Naive thymus-derived CD4-positive, alpha-beta T cell (primary cell): ENCODE data around the gene HNRNPU. TPM values are rescaled to one million over a fixed set of nuclear protein-coding genes. Genes with fewer than 3 reads are reported as not detected.

Experiments
- ATAC-seq: fragments of 150-1000 bp; cut with Tn5 transposase; 2 replicates; pipeline ENCODE4 v1.10.0; 2021; ENCODE audit warnings: mild to moderate bottlenecking, moderate library complexity
- CTCF ChIA-PET: fragments of 350-600 bp; sonication (Branson Sonifier 250); formaldehyde crosslinking; loops from one replicate; lab custom pipeline; 2021; ENCODE audit warnings: antibody characterized with exemption; lab: Charles Lee
- POLR2A ChIA-PET: fragments of 350-600 bp; sonication (Branson Sonifier 250); formaldehyde crosslinking; loops from one replicate; lab custom pipeline; 2021; ENCODE audit warnings: antibody characterized with exemption, inconsistent platforms; lab: Charles Lee
- DNase-seq, 9 donors: peaks; one replicate each; pipeline versions ENCODE4 v3.0.0 to v3.0.0-alpha.2; 2020 to 2022; ENCODE audit warnings: mixed read lengths in 1 of 9
- H3K27ac ChIP-seq: one replicate; pipeline ENCODE4 v1.7.0; 2013; ENCODE audit warnings: mild to moderate bottlenecking, low read depth, low read length, moderate library complexity
- H3K27me3 ChIP-seq, 2 donors: one replicate each; pipeline ENCODE4 v1.7.0; 2013; ENCODE audit warnings: low read length in 2 of 2, mild to moderate bottlenecking in 2 of 2, moderate library complexity in 2 of 2; ENCODE audit not compliant: control insufficient read depth in 2 of 2, insufficient read depth in 2 of 2
- H3K36me3 ChIP-seq, 3 experiments: 1 replicate in 2 of 3; 2 replicates in 1 of 3; pipeline ENCODE4 v1.7.0; 2013; ENCODE audit warnings: low read length in 3 of 3, mild to moderate bottlenecking in 3 of 3, moderate library complexity in 1 of 3; ENCODE audit not compliant: insufficient read depth in 3 of 3, control insufficient read depth in 2 of 3
- H3K4me1 ChIP-seq, 2 donors: one replicate each; pipeline ENCODE4 v1.7.0; 2013; ENCODE audit warnings: low read length in 2 of 2, mild to moderate bottlenecking in 2 of 2, moderate library complexity in 1 of 2; ENCODE audit not compliant: control insufficient read depth in 2 of 2, insufficient read depth in 2 of 2
- H3K4me3 ChIP-seq: 2 replicates; pipeline ENCODE4 v1.7.0; 2013; ENCODE audit warnings: mild to moderate bottlenecking, low read length
- H3K9me3 ChIP-seq, 3 experiments: 1 replicate in 2 of 3; 2 replicates in 1 of 3; pipeline ENCODE4 v1.7.0; 2013; ENCODE audit warnings: low read length in 3 of 3; ENCODE audit not compliant: control insufficient read depth in 2 of 3
- H3K27ac Mint-ChIP-seq, 9 donors: one replicate each; pipeline ENCODE4 v1.8.0; 2020 to 2022; ENCODE audit warnings: mixed read lengths in 9 of 9, mild to moderate bottlenecking in 8 of 9, moderate library complexity in 5 of 9, inconsistent platforms in 2 of 9
- H3K27me3 Mint-ChIP-seq, 5 donors: one replicate each; pipeline ENCODE4 v1.8.0; 2021 to 2022; ENCODE audit warnings: mixed read lengths in 5 of 5, mild to moderate bottlenecking in 1 of 5
- H3K36me3 Mint-ChIP-seq, 5 donors: one replicate each; pipeline ENCODE4 v1.8.0; 2020 to 2022; ENCODE audit warnings: mixed read lengths in 5 of 5, mild to moderate bottlenecking in 3 of 5, inconsistent platforms in 1 of 5
- H3K4me1 Mint-ChIP-seq, 7 donors: one replicate each; pipeline ENCODE4 v1.8.0; 2020 to 2022; ENCODE audit warnings: mixed read lengths in 7 of 7, mild to moderate bottlenecking in 3 of 7, inconsistent platforms in 1 of 7
- H3K4me3 Mint-ChIP-seq, 10 donors: one replicate each; pipeline ENCODE4 v1.8.0; 2020 to 2022; ENCODE audit warnings: mild to moderate bottlenecking in 10 of 10, mixed read lengths in 10 of 10, moderate library complexity in 6 of 10, inconsistent platforms in 2 of 10
- H3K9me3 Mint-ChIP-seq, 11 donors: one replicate each; pipeline ENCODE4 v1.8.0; 2020 to 2022; ENCODE audit warnings: mixed read lengths in 11 of 11, mild to moderate bottlenecking in 4 of 11, inconsistent platforms in 1 of 11, moderate library complexity in 1 of 11
- intact Hi-C, 2 donors: fragments of 100-400 bp; cut with micrococcal nuclease; formaldehyde crosslinking; loops; one replicate each; pipeline ENCODE4 v1.15.1; 2023
- polyA plus RNA-seq, 2 donors: library from polyadenylated mRNA; unstranded; fragments of 300-500 nt; fragmentation: Illumina TruSeq; gene quantifications; one replicate each; pipeline ENCODE4 v1.2.3, GENCODE V29; 2021
- total RNA-seq, 6 experiments: library from RNA in 5 of 6; stranded (reverse) in 5 of 6; gene quantifications; 1 replicate in 5 of 6; 2 replicates in 1 of 6; pipeline ENCODE4 v1.2.3 and lab custom pipeline; 2021 to 2026

HNRNPU gene
- total and polyA plus RNA-seq, 7 experiments from 2014 or later, result 282 to 509 (median 428) TPM

- Histone ChIP-seq H3K9me3 (no peaks in the 10 kb centered on the region), H3K27me3 (no peaks in the 10 kb centered on the region), H3K4me3 (no peak overlapping the region), H3K4me1 (no peaks in the 10 kb centered on the region), H3K36me3 (no peaks in the 10 kb centered on the region), H3K27ac (no peak overlapping the region)
- POLR2A ChIA-PET, result no interaction called here
- ATAC-seq (no peak), DNase-seq (no peak)
- no peak overlapping the region for H3K4me3 Mint-ChIP-seq
- peaks cover 0 to 4% (median 0%) of the 10 kb centered on the region in 5 donors for H3K36me3 Mint-ChIP-seq
- CTCF ChIA-PET, result interaction anchor here (1.4 kb wide), 1 partner anchor 9 kb away, joined by 3 read pairs; no protein-coding TSS in a partner anchor
- intact Hi-C loops, result no loop called here
- H3K27me3 Mint-ChIP-seq, result peaks cover 4 to 20% (median 9%) of the 10 kb centered on the region in 5 donors
- peak overlapping the region in 2 of 9 donors; percentile 33 to 34 for H3K27ac Mint-ChIP-seq
- peaks cover 0 to 7% (median 0%) of the 10 kb centered on the region in 7 donors for H3K4me1 Mint-ChIP-seq
- H3K9me3 Mint-ChIP-seq, result peaks cover 0 to 1% (median 0%) of the 10 kb centered on the region in 11 donors
Observed at GRCh38 chr1:244810221-244810620, 54.1 kb downstream of the HNRNPU start.

- ATAC-seq (no peak), DNase-seq (no peak)
- no peak overlapping the region for H3K27ac ChIP-seq
- Mint-ChIP-seq H3K9me3 (peaks cover 0 to 1% (median 0%) of the 10 kb centered on the region in 11 donors), H3K4me3 (no peak overlapping the region), H3K27ac (no peak overlapping the region), H3K36me3 (peaks cover 0 to 4% (median 0%) of the 10 kb centered on the region in 5 donors), H3K4me1 (peaks cover 0 to 5% (median 0%) of the 10 kb centered on the region in 7 donors), H3K27me3 (peaks cover 0 to 10% (median 5%) of the 10 kb centered on the region in 5 donors)
- intact Hi-C loops, result no loop called here
- H3K4me1 ChIP-seq, result no peaks in the 10 kb centered on the region
- CTCF ChIA-PET, result interaction anchor here (0.8 kb wide), 1 partner anchor 235 kb away, joined by 4 read pairs; no protein-coding TSS in a partner anchor
- no peaks in the 10 kb centered on the region for H3K36me3 ChIP-seq
- no peaks in the 10 kb centered on the region for H3K9me3 ChIP-seq
- no peaks in the 10 kb centered on the region for H3K27me3 ChIP-seq
- no peak overlapping the region for H3K4me3 ChIP-seq
- POLR2A ChIA-PET, result interaction anchor here (1.2 kb wide), 1 partner anchor 26 kb away, joined by 3 read pairs; no protein-coding TSS in a partner anchor
Observed at GRCh38 chr1:244807138-244807537, 57.2 kb downstream of the HNRNPU start.

GRCh38 chr1:244804841-244805240 lies 59.5 kb downstream of the HNRNPU start:
- Histone ChIP-seq H3K4me1 (no peaks in the 10 kb centered on the region), H3K4me3 (no peak overlapping the region), H3K27ac (no peak overlapping the region), H3K27me3 (no peaks in the 10 kb centered on the region), H3K9me3 (no peaks in the 10 kb centered on the region), H3K36me3 (no peaks in the 10 kb centered on the region)
- ChIA-PET POLR2A (no interaction called here), CTCF (interaction anchor here (0.7 kb wide), 1 partner anchor 64 kb away, joined by 3 read pairs; no protein-coding TSS in a partner anchor)
- ATAC-seq, result no peak
- no peak overlapping the region for H3K4me3 Mint-ChIP-seq
- H3K36me3 Mint-ChIP-seq, result no peaks in the 10 kb centered on the region
- H3K4me1 Mint-ChIP-seq, result peaks cover 0 to 5% (median 4%) of the 10 kb centered on the region in 7 donors
- H3K27me3 Mint-ChIP-seq, result peaks cover 0 to 6% (median under 1%) of the 10 kb centered on the region in 5 donors
- DNase-seq, result no peak
- H3K9me3 Mint-ChIP-seq, result peaks cover 0 to 1% (median 0%) of the 10 kb centered on the region in 11 donors
- H3K27ac Mint-ChIP-seq, result no peak overlapping the region
- intact Hi-C loops, result loop anchor here in 1 of 2 donors (5.0 kb wide), 1 partner anchor 112 kb away; no protein-coding TSS in a partner anchor

- Mint-ChIP-seq H3K4me3 (no peak overlapping the region), H3K36me3 (no peaks in the 10 kb centered on the region), H3K4me1 (peaks cover 0 to 5% (median 4%) of the 10 kb centered on the region in 7 donors), H3K27ac (no peak overlapping the region), H3K27me3 (peaks cover 0 to 5% (median 0%) of the 10 kb centered on the region in 5 donors), H3K9me3 (peaks cover 0 to 1% (median 0%) of the 10 kb centered on the region in 11 donors)
- H3K4me1 ChIP-seq, result no peaks in the 10 kb centered on the region
- CTCF ChIA-PET, result interaction anchor here (0.7 to 3.1 kb wide), 11 partner anchors 12 to 240 kb away, joined by 3 to 55 read pairs (median 5); no protein-coding TSS in a partner anchor
- POLR2A ChIA-PET, result interaction anchor here (0.6 to 3.1 kb wide), 5 partner anchors 31 to 240 kb away, joined by 3 to 25 read pairs (median 9); a partner anchor contains a TSS
- H3K27me3 ChIP-seq, result no peaks in the 10 kb centered on the region
- intact Hi-C loops, result loop anchor here in 1 of 2 donors (5.0 kb wide), 1 partner anchor 115 kb away; no protein-coding TSS in a partner anchor
- H3K27ac ChIP-seq, result no peak overlapping the region
- no peaks in the 10 kb centered on the region for H3K36me3 ChIP-seq
- H3K9me3 ChIP-seq, result no peaks in the 10 kb centered on the region
- ATAC-seq, result no peak
- DNase-seq, result no peak
- no peak overlapping the region for H3K4me3 ChIP-seq
Observed at GRCh38 chr1:244802556-244803239, 61.6 kb downstream of the HNRNPU start.

- no peak for ATAC-seq
- no peak for DNase-seq
- peaks cover 0 to 5% (median 3%) of the 10 kb centered on the region in 7 donors for H3K4me1 Mint-ChIP-seq
- H3K4me3 Mint-ChIP-seq, result no peak overlapping the region
- Histone ChIP-seq H3K4me3 (no peak overlapping the region), H3K9me3 (no peaks in the 10 kb centered on the region), H3K27ac (no peak overlapping the region), H3K27me3 (no peaks in the 10 kb centered on the region), H3K4me1 (no peaks in the 10 kb centered on the region), H3K36me3 (no peaks in the 10 kb centered on the region)
- H3K27ac Mint-ChIP-seq, result no peak overlapping the region
- POLR2A ChIA-PET, result interaction anchor here (0.6 to 3.1 kb wide), 6 partner anchors 32 to 241 kb away, joined by 3 to 25 read pairs (median 6); no protein-coding TSS in a partner anchor
- intact Hi-C loops, result loop anchor here in 1 of 2 donors (5.0 kb wide), 1 partner anchor 115 kb away; no protein-coding TSS in a partner anchor
- peaks cover 0 to 4% (median 0%) of the 10 kb centered on the region in 5 donors for H3K27me3 Mint-ChIP-seq
- H3K36me3 Mint-ChIP-seq, result no peaks in the 10 kb centered on the region
- CTCF ChIA-PET, result interaction anchor here (0.6 to 3.1 kb wide), 19 partner anchors 8 to 244 kb away, joined by 3 to 55 read pairs (median 4); no protein-coding TSS in a partner anchor
- no peaks in the 10 kb centered on the region for H3K9me3 Mint-ChIP-seq
Observed at GRCh38 chr1:244802041-244802440, 62.3 kb downstream of the HNRNPU start.

- ATAC-seq (peak; percentile 86), DNase-seq (peak; percentile 14 to 63 (median 45))
- H3K27me3 ChIP-seq, result no peaks in the 10 kb centered on the region
- no peaks in the 10 kb centered on the region for H3K4me1 ChIP-seq
- intact Hi-C loops, result loop anchor here (1.0 to 5.0 kb wide), 8 partner anchors 32 to 241 kb away; partner anchors contain the start of gene COX20 (in 1 of the 2)
- no peak overlapping the region for H3K27ac ChIP-seq
- no peaks in the 10 kb centered on the region for H3K36me3 ChIP-seq
- CTCF ChIA-PET, result interaction anchor here (0.6 to 3.1 kb wide), 26 partner anchors 9 to 270 kb away, joined by 3 to 55 read pairs (median 4); a partner anchor contains a TSS
- peak overlapping the region in 2 of 9 donors; percentile 36 to 77 for H3K27ac Mint-ChIP-seq
- peak overlapping the region in 4 of 10 donors; percentile 32 to 47 (median 40) for H3K4me3 Mint-ChIP-seq
- POLR2A ChIA-PET, result interaction anchor here (0.8 to 3.1 kb wide), 6 partner anchors 33 to 241 kb away, joined by 3 to 25 read pairs (median 6); no protein-coding TSS in a partner anchor
- H3K27me3 Mint-ChIP-seq, result peaks cover 0 to 4% (median 0%) of the 10 kb centered on the region in 5 donors
- H3K36me3 Mint-ChIP-seq, result no peaks in the 10 kb centered on the region
- H3K9me3 Mint-ChIP-seq, result no peaks in the 10 kb centered on the region
- peaks cover 0 to 5% (median 3%) of the 10 kb centered on the region in 7 donors for H3K4me1 Mint-ChIP-seq
- no peaks in the 10 kb centered on the region for H3K9me3 ChIP-seq
- no peak overlapping the region for H3K4me3 ChIP-seq
Observed at GRCh38 chr1:244801246-244801645, 63.1 kb downstream of the HNRNPU start.
